GF-D8 (cell line): ENCODE data around the gene TBC1D8.

ENCODE experiments used
- DNase-seq: peaks from one replicate; lab custom pipeline; 2025; lab: John Stamatoyannopoulos, UW

Gene TBC1D8

GRCh38 chr2:101111917-101112771 lies 39.0 kb downstream of the TBC1D8 start:
- no peak for DNase-seq

- no peak for DNase-seq
Observed at GRCh38 chr2:101111262-101111838, 39.8 kb downstream of the TBC1D8 start.

GRCh38 chr2:101109451-101110118 lies 41.6 kb downstream of the TBC1D8 start:
- no peak for DNase-seq

DNA sequence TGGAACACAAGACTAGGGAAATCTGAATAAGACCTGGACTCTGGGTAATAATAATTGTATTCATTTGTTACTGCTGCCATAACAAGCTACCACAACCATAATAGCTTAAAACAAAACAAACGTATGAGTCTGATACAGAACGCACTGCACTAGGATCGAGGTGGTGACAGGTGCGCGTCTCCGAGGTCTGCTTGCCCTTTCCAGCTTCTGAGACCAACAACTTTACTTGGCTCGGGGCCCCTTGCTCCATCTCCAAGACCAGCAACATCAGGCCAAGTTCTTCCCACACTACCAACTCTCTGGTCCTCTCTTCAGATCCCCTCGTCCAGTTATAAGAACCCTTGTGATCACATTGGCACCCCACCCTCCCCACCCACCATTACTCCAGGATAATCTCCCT lies 42.8 kb downstream of the TBC1D8 start:
- no peak for DNase-seq

GRCh38 chr2:101107241-101107640 lies 43.9 kb downstream of the TBC1D8 start:
- no peak for DNase-seq

DNA sequence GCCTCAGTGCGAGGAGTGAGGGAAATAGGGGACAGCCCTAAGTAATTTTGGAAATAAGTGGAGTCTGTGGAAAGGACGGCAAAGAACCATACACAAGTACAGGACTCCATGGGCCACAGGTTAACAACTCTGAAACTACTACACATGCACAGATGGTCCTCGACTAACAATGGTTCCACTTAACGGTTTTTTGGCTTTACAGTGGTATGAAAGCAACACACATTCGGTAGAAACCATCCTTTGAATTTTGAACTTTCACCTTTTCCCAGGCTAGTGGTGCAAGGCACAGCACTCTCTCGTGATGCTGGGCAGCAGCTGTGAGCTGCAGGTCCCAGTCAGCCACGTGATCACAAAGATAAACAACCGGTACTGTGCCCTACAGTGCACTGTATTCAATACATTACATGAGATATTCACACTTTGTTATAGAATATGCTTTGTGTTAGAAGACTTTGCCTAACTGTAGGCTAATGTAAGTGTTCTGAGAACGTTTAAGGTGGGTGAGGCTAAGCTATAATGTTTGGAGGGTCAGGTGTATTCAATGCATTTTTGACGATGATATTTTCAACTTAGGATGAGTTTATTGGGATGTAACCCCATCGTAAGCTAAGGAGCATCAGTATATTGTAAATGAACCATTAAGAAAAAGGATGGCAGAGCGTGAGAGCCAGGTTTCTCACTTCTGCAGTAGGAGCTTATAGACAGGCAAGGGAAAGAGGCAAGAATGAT lies 44.6 kb downstream of the TBC1D8 start:
- no peak for DNase-seq

GRCh38 chr2:101105654-101106053 lies 45.5 kb downstream of the TBC1D8 start:
- DNase-seq = no peak

GRCh38 chr2:101097638-101098037 lies 53.5 kb downstream of the TBC1D8 start:
- no peak for DNase-seq

DNA sequence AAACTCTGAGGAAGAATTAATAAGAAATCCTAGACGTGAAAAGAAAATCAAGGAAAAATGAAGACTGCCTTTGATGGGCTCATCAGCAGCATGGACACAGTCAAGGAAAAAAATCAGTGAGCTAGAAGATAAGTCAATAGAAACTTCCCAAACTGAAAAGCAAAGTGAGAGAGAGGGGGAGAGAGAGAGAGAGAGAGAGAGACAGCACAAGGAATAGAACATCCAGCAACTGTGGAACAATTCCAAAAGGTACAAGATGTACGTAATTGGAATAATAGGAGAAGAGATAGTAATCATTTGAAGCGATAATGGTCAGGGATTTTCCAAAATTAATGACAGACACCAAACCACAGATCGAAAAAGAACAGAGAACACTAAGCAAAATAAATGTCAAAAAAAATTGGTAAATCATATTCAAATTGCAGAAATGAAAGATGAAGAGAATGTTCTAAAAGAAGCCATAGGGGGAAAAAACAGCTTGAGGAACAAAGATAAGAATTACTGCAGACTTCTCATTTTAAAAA lies 54.5 kb downstream of the TBC1D8 start:
- no peak for DNase-seq

- no peak for DNase-seq
Observed at GRCh38 chr2:101094351-101094750, 56.8 kb downstream of the TBC1D8 start.

GRCh38 chr2:101089942-101090799 lies 61.0 kb downstream of the TBC1D8 start:
- no peak for DNase-seq

DNA sequence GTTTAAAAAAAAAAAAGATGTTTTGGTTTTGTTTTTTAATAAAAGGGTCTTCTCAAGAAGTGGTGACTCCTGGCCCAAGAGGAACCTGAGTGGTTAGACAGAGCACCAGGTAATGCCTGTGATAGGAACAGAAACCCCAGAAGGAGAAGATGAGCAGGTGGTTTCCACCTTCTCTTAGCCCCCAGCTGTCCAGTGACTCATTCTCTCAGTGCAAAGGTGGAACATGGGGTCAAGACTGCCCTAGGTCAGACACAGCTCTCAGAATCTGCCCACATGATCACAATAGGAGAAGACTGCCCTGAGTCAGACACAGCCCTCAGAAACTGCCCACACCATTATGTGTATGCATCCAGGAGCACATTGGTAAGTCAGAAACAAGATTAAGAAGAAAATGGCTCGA lies 61.8 kb downstream of the TBC1D8 start:
- DNase-seq = no peak

GRCh38 chr2:101087638-101088037 lies 63.5 kb downstream of the TBC1D8 start:
- DNase-seq = no peak

DNA sequence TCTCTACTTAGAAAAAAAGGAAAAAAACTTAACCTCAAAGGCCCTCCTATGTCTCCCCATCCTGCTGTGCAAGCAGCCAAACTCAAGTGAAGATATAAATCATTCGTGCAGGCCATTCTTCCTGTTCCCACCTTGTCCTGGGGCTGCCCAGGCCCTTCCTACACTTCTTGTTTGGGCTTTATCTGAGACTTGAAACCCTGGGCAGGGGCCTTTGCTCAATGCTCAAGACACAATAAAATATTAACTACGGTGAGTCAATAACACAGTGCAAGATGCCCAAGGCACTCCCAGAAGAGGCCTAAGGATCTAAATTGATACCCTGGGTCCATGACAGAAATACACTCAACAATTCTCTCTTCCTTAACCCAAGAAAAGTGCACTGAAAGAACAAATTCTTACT lies 67.6 kb downstream of the TBC1D8 start:
- DNase-seq = no peak

DNA sequence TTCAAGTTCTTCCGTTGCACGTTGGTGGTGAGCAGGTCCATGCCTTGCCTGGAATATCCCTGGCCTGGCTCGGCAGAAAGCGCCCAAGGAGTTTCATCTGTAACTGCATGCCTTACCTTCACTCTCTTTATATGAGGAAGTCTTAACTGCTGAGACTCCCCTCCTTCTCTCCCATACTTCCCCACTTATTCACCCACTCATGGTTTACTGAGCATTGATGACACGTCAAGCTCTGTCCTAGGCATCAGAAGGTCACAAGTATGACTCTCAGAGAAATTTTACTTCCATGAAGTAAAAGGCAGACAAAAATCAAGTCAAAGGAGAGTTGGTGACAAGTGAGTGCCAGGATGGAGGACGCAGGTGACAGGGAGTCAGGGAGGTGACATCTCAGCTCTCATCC lies 68.2 kb downstream of the TBC1D8 start:
- DNase-seq = no peak

DNA sequence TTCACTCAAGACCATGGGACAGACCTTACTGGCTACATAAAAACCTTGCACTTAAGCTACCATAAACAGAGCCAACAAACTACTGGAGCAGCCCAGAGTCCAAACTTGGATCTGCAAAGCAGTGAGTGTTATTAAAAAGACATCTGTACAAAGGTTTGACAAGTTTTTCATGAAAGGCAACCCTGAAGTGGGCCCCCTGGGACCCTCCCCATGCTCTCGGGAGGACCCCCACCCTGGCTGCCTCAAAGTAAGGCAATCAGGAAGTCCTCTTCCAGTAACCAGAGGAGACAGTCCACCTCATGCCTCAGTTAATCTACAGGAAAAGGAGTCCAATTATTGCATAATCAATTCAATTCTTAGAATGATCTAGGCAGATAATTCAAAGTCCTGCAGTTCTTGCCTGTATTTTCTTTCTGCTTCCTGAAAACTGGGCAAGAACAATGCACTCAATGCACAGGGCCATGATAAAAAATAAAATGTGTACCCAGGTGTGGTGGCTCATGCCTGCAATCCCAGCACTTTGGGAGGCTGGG lies 69.7 kb downstream of the TBC1D8 start:
- DNase-seq = no peak

DNA sequence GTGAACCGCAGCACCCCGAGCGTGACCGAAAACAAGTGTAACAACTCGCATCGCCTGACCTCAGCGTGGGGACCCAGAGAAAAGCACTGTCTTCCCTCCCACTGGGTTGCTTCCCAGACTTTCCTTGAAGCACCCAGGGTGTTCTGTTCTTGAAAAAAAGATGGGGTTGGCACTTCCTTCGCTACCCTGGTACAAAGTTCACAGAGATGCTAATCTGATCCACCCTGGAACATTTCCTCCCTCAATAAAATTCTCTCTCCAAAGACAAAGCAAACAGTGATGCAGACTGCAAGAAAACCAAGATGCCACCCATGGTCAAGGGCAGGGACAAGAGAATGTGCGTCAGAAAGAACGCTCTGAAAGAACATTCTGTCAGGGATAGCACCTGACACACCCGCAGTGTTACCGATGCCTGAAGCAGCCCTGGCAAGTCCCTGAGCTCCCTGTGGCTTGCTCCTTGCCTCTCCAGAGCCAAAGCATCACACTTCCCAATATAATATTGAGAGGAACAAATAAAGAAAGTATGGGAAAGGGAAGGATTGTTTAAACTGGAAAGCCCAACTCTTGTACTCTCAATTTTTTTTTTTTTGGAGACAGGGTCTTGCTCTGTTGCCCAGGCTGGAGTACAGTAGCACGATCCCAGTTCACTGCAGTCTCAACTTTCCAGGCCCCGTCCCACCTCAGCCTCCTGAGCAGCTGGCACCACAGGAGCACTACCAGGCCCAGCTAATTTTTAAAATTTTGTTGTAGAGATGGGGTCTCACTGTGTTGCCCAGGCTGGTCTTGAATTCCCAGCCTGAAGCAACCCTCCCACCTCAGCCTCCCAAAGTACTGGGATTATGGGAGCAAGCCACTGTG lies 70.7 kb downstream of the TBC1D8 start:
- DNase-seq = no peak

- no peak for DNase-seq
Observed at GRCh38 chr2:101076581-101076980, 74.6 kb downstream of the TBC1D8 start.

DNA sequence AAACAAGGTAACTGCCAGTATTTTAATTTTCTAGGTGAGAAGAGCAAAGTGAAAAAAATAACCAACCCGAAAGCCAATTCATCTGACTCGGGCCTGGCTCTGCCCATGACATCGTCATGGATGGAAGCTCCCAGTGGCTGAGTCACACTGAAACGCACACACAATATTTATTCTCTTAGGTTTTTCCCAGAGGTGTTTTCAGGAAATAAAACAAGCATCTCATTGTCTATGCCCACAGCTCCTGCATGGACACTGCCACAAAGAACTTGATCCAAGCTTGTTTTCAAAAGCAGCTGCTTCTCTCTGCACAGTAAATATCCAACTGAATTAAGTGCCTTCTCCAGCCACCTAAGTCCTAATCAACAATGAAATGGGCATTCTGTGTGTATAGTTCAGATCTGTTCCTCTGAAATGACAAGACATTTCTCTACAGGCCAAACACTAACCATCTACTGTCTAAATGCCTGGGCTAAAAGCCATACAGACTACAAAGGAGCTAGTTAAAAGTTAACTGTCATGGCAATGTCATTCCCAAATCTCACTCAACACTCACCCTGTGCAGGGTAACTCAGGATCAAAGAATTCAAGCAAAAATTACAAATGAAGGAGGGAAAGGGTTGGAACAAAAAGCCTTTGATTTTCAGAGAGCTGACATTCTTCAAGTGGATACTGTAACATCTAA lies 86.2 kb downstream of the TBC1D8 start:
- DNase-seq = no peak

DNA sequence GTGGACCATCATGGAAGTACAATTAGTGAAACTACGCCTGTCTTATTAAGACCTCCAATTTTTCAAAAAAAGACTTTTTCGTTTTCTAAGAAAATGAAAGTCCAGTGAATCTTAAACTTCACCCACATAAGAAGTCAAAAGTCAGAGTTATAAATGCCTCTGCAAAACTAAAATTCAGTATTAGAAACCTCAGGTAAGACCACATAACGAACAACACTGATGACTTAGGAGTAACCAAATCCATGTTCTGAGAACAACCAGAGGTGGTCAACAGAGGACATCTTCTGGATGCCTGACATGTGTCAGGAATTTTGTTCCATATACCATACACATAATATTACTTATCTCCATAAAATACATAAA lies 86.7 kb downstream of the TBC1D8 start:
- DNase-seq = no peak
